ENCODE measurements around the gene NCKAP5.

- TF ChIP-seq EZH2 (IDR thresholded peaks at IDR 0.05; ENCODE audit: low read depth), result no peak
- TF ChIP-seq CTCF (conservative IDR thresholded peaks at IDR 0.05), result no peak
Measured at GRCh38 chr2:133516405-133517026, 51.7 kb downstream of the NCKAP5 start.
